Fibroblast of villous mesenchyme (primary cell): Measurements from ENCODE around the gene TCTA. TPM values are rescaled to one million over a fixed set of nuclear protein-coding genes. Genes with fewer than 3 reads are reported as not detected.

ENCODE experiments used
- DNase-seq: peaks from one replicate; pipeline ENCODE4 v3.0.0-alpha.2; 2010; ENCODE audit warnings: low read depth
- H3K4me3 ChIP-seq: 2 replicates; pipeline ENCODE4 v1.5.1; 2011; ENCODE audit warnings: low read depth, mild to moderate bottlenecking, low read length
- CTCF ChIP-seq: IDR thresholded peaks from 2 replicates; pipeline ENCODE4 v1.5.1; 2012; ENCODE audit warnings: low read depth, mild to moderate bottlenecking, low read length; ENCODE audit not compliant: insufficient read depth
- total RNA-seq: library from RNA; depleted of rRNA; stranded (reverse); fragments of >200 nt; gene quantifications from 2 replicates; pipeline ENCODE4 v1.2.3, GENCODE V29; 2012

TCTA gene
- total RNA-seq, 1 donor = 27.2 TPM

- H3K4me3 ChIP-seq = peak overlapping the region; percentile 78
- no peak for DNase-seq
- TF ChIP-seq CTCF = no peak
Observed at GRCh38 chr3:49428752-49429080, 16.5 kb downstream of the TCTA start.

GRCh38 chr3:49434731-49435130, 22.5 kb downstream of the TCTA start:
- no peak overlapping the region for H3K4me3 ChIP-seq
- no peak for TF ChIP-seq CTCF
- no peak for DNase-seq

GRCh38 chr3:49445391-49445790, 33.2 kb downstream of the TCTA start:
- H3K4me3 ChIP-seq = no peak overlapping the region
- TF ChIP-seq CTCF = no peak
- no peak for DNase-seq

- DNase-seq = no peak
- no peak overlapping the region for H3K4me3 ChIP-seq
- no peak for TF ChIP-seq CTCF
Observed at GRCh38 chr3:49453621-49454020, 41.4 kb downstream of the TCTA start.

- H3K4me3 ChIP-seq = no peak overlapping the region
- peak; percentile 32 for TF ChIP-seq CTCF
- peak; percentile 35 for DNase-seq
Observed at GRCh38 chr3:49454458-49454857, 42.2 kb downstream of the TCTA start.

GRCh38 chr3:49454898-49455681, 42.9 kb downstream of the TCTA start:
- TF ChIP-seq CTCF = no peak
- no peak overlapping the region for H3K4me3 ChIP-seq
- DNase-seq = no peak

- no peak overlapping the region for H3K4me3 ChIP-seq
- DNase-seq = no peak
- TF ChIP-seq CTCF = no peak
Observed at GRCh38 chr3:49456466-49456865, 44.2 kb downstream of the TCTA start.
